Measurements from ENCODE around the gene OR10D3.

- TF ChIP-seq EZH2 (IDR thresholded peaks at IDR 0.05) (no peak), POLR2AphosphoS5 (IDR thresholded peaks at IDR 0.05; ENCODE audit: borderline replicate concordance, low read depth, low read length) (no peak)
Observed at GRCh38 chr11:124214027-124214426, 30.9 kb downstream of the OR10D3 start.

Data from SK-N-MC (cell line).